K562 (cell line): ENCODE results near the gene STARD13. TPM values are rescaled to one million over a fixed set of nuclear protein-coding genes. Genes with fewer than 3 reads are reported as not detected.

Experiments used
- ATAC-seq: fragments of 200-7000 bp; cut with Tn5 transposase; 3 replicates; pipeline ENCODE4 v1.9.1; 2020; ENCODE audit warnings: moderate library complexity
- BruUV-seq: library from RNA; stranded (reverse); fragments of 400-500 nt; replicated peaks from 2 replicates; lab custom pipeline; 2021; lab: Mats Ljungman, UMichigan
- CTCF ChIA-PET: fragments of 300-600 bp; formaldehyde crosslinking; extraction: SDS; loops from one replicate; lab custom pipeline; 2021; ENCODE audit warnings: low intra/inter-chr PET ratio; lab: Yijun Ruan, JAX
- POLR2A ChIA-PET: fragments of 300-600, 350-650 bp; sonication (Branson Sonifier 250); formaldehyde crosslinking; extraction: SDS; loops from one replicate; lab custom pipeline; 2021; ENCODE audit warnings: antibody characterized with exemption, inconsistent platforms; lab: Yijun Ruan, JAX
- DNase-seq, 4 experiments: peaks; one replicate each; pipeline versions ENCODE4 v3.0.0 to v3.0.0-alpha.2; 2011 to 2018; ENCODE audit warnings: low spot score in 3 of 4, mixed read lengths in 3 of 4; ENCODE audit errors: extremely low read depth in 1 of 4
- FAIRE-seq: peaks from 2 replicates; lab custom pipeline; 2011; peaks lifted over from hg19 to GRCh38; lab: Jason Lieb, UNC
- H2AFZ ChIP-seq: 2 replicates; pipeline ENCODE4 v1.6.0; 2011; ENCODE audit warnings: low read depth, low read length, control low read depth, inconsistent platforms
- H3K27ac ChIP-seq: fragments of 200-600 bp; 3 replicates; pipeline ENCODE4 v1.8.0; 2011; ENCODE audit warnings: low read depth, mild to moderate bottlenecking, control low read depth, inconsistent platforms, low read length, moderate library complexity, mixed read lengths; ENCODE audit errors: extremely low read depth
- H3K27me3 ChIP-seq, 2 experiments: fragments of 300-600 bp in 1 of 2; 2 replicates in 1 of 2; 3 replicates in 1 of 2; pipeline versions ENCODE4 v1.6.0 to v1.8.0; 2011; ENCODE audit warnings: inconsistent platforms in 2 of 2, low read length in 2 of 2, mild to moderate bottlenecking in 1 of 2, mixed read lengths in 1 of 2, moderate library complexity in 1 of 2; ENCODE audit not compliant: control insufficient read depth in 2 of 2, insufficient read depth in 2 of 2
- H3K36me3 ChIP-seq: fragments of 300-600 bp; 3 replicates; pipeline ENCODE4 v1.8.0; 2011; ENCODE audit warnings: mild to moderate bottlenecking, low read length, inconsistent platforms; ENCODE audit not compliant: control insufficient read depth, insufficient read depth
- H3K4me1 ChIP-seq, 2 experiments: fragments of 200-600 bp in 1 of 2; replicated peaks in 1 of 2; 2 replicates in 1 of 2; 3 replicates in 1 of 2; pipeline versions ENCODE4 v1.5.1 to v1.8.0; 2011; ENCODE audit warnings: inconsistent platforms in 2 of 2, low read length in 2 of 2, mild to moderate bottlenecking in 1 of 2, mixed read lengths in 1 of 2, moderate library complexity in 1 of 2; ENCODE audit not compliant: control insufficient read depth in 2 of 2, insufficient read depth in 2 of 2
- H3K4me2 ChIP-seq: 2 replicates; pipeline ENCODE4 v1.6.1; 2011; ENCODE audit warnings: low read length, control low read depth, inconsistent platforms, mixed read lengths; ENCODE audit not compliant: insufficient read depth
- H3K4me3 ChIP-seq: fragments of 200-600 bp; sonication (generic), shearing (Covaris generic); 2 replicates; pipeline ENCODE4 v1.5.1; 2016; ENCODE audit warnings: control low read depth, inconsistent platforms
- H3K79me2 ChIP-seq: fragments of 200-600 bp; 3 replicates; pipeline ENCODE4 v1.8.0; 2011; ENCODE audit warnings: low read length, inconsistent platforms; ENCODE audit not compliant: control insufficient read depth, insufficient read depth
- H3K9ac ChIP-seq, 2 experiments: 2 replicates each; pipeline versions ENCODE4 v1.6.0 to v1.6.1; 2011; ENCODE audit warnings: low read depth in 2 of 2, low read length in 2 of 2, control low read depth in 1 of 2, inconsistent platforms in 1 of 2, mild to moderate bottlenecking in 1 of 2, mixed read lengths in 1 of 2; ENCODE audit not compliant: insufficient read depth in 1 of 2
- H3K9me1 ChIP-seq: one replicate; pipeline ENCODE4 v1.6.0; 2011; ENCODE audit warnings: inconsistent platforms, mild to moderate bottlenecking, low read length, moderate library complexity; ENCODE audit not compliant: control insufficient read depth, insufficient read depth
- H3K9me3 ChIP-seq: replicated peaks from 2 replicates; pipeline ENCODE4 v1.5.1; 2011; ENCODE audit warnings: low read depth, low read length, inconsistent platforms; ENCODE audit not compliant: control insufficient read depth, insufficient read depth
- H4K20me1 ChIP-seq: replicated peaks from 2 replicates; pipeline ENCODE4 v1.6.1; 2011; ENCODE audit warnings: low read length, inconsistent platforms, mixed read lengths; ENCODE audit not compliant: control insufficient read depth, insufficient read depth
- SREBF2 ChIP-seq: sonication (generic); formaldehyde crosslinking; IDR thresholded peaks from 2 replicates; pipeline ENCODE4 v1.4.0; 2020; ENCODE audit warnings: mild to moderate bottlenecking, missing genetic modification reagents
- WGBS: fragments of 100-300 bp; shearing (Covaris generic); methylation state at CpG from one replicate; pipeline ENCODE4 v1.1.6; 2016; ENCODE audit warnings: low coverage, mixed read lengths; ENCODE audit not compliant: insufficient coverage; ENCODE audit errors: missing lambda C conversion rate; 5-methylcytosine and 5-hydroxymethylcytosine counted together
- in situ Hi-C: fragments of 300-500 bp; cut with MboI; formaldehyde crosslinking; loops from 4 replicates; pipeline ENCODE4 v1.15.0; 2018; ENCODE audit warnings: inconsistent platforms, mixed read lengths
- intact Hi-C: fragments of 100-400 bp; cut with micrococcal nuclease; formaldehyde crosslinking; loops from 2 replicates; pipeline ENCODE4 v1.14.2; 2022
- polyA plus RNA-seq, 8 experiments: library from polyadenylated mRNA; depleted of rRNA in 4 of 8; stranded (reverse) in 5 of 8; unstranded in 3 of 8; fragments of >200 nt; fragmentation: Nextera tagmentation in 2 of 8; fragmentation: Illumina TruSeq in 1 of 8; extraction: Ambion mirVana in 2 of 8; extraction: Trizol in 1 of 8; gene quantifications; 2 replicates each; pipeline versions ENCODE4 v1.2.1 to v1.2.3, GENCODE V29; 2011 to 2014; ENCODE audit warnings: inconsistent platforms in 1 of 8, missing spikeins in 1 of 8
- total RNA-seq, 7 experiments: library from RNA; depleted of rRNA in 6 of 7; stranded (reverse); fragments of >200 nt in 6 of 7; fragmentation: Illumina TruSeq in 2 of 7; extraction: Trizol in 2 of 7; gene quantifications; 2 replicates each; pipeline versions ENCODE4 v1.2.1 to v1.2.3, GENCODE V29; 2011 to 2021; ENCODE audit warnings: low replicate concordance in 1 of 7
- TF ChIP-seq, protein P1 (sequence below): fragments of 450-650 bp; IDR thresholded peaks from 2 replicates; pipeline ENCODE4 v1.6.1; 2017; ENCODE audit warnings: mild to moderate bottlenecking, moderate library complexity

The STARD13 gene
- total and polyA plus RNA-seq, 9 of the 15 experiments (the other 6 are each of a cell fraction or from before 2014, with no cell fraction given): 0.11 TPM; not detected in 8

DNA sequence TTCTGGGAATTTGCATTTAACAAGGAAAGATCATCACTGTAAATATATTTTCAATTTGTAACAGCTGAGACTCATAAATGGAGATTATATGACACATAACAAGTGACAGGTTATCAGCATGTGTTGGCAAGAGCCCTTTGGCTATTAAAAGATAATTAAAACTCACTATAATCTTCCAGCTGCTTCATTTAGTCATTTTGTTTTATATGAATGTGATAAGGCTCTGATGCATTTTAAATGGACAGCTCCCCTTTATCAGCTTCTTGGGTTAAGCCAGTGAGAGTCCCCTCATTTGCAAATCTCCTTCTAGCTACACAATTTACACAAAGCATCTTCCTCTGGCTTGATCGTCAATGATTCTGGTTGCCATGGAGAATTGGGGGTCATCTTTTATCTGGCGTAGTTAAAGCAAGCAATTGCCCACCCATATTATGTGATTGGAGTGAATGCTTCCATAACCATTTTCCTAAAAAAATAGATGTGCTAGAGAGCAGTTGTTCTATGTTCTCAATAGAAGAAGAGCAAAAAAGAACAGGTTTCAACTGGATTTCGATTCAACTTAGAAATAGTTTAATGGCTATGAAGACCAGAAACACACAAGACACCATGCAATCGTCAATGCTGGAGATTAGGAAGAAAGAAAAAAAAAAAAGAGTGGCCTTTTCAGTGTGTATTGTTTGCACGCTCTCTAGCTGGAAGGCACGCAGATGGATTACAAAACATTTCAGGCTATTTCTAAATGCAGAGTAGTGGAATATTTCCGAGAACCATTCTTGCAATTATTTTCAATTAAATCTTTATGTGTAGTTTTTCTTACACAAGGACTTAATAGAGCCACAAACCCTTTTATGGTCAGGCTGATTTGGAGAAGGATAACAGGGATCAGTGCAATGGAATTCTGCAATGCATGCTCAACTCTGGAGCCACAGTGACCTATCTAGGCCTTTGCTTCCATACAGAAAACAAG is 27.4 kb downstream of the STARD13 start:
- WGBS: 0% methylated on average over 7 of the region's 7 CpGs
- intact Hi-C loops (no loop called here), in situ Hi-C loops (no loop called here)
- Histone ChIP-seq H3K4me1 (no peaks in the 10 kb centered on the region), H3K4me2 (no peak overlapping the region), H3K9ac (no peak overlapping the region), H4K20me1 (no peaks in the 10 kb centered on the region), H3K79me2 (no peaks in the 10 kb centered on the region), H3K27me3 (no peaks in the 10 kb centered on the region; a peak in 1 of 5 replicates), H3K9me1 (no peaks in the 10 kb centered on the region), H3K27ac (no peak overlapping the region), H3K4me3 (no peak overlapping the region), H3K36me3 (no peaks in the 10 kb centered on the region), H3K9me3 (no peaks in the 10 kb centered on the region), H2AFZ (no peak overlapping the region)
- TF ChIP-seq, protein P1, sequence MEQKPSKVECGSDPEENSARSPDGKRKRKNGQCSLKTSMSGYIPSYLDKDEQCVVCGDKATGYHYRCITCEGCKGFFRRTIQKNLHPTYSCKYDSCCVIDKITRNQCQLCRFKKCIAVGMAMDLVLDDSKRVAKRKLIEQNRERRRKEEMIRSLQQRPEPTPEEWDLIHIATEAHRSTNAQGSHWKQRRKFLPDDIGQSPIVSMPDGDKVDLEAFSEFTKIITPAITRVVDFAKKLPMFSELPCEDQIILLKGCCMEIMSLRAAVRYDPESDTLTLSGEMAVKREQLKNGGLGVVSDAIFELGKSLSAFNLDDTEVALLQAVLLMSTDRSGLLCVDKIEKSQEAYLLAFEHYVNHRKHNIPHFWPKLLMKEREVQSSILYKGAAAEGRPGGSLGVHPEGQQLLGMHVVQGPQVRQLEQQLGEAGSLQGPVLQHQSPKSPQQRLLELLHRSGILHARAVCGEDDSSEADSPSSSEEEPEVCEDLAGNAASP: no peak
- no peak for TF ChIP-seq SREBF2
- no peak for FAIRE-seq
- no TSS peak for BruUV-seq
- CTCF ChIA-PET: no interaction called here
- POLR2A ChIA-PET: interaction anchor here (1.0 kb wide), 1 partner anchor 14 kb away, joined by 3 read pairs; no protein-coding TSS in a partner anchor
- ATAC-seq: no peak
- no peak for DNase-seq
